Measurements from ENCODE around the gene DNASE1L1. TPM values are rescaled to one million over a fixed set of nuclear protein-coding genes. Genes with fewer than 3 reads are reported as not detected.
A peak's percentile ranks its signal among the peaks of the same experiment; 100 is the strongest.

The DNASE1L1 gene, protein sequence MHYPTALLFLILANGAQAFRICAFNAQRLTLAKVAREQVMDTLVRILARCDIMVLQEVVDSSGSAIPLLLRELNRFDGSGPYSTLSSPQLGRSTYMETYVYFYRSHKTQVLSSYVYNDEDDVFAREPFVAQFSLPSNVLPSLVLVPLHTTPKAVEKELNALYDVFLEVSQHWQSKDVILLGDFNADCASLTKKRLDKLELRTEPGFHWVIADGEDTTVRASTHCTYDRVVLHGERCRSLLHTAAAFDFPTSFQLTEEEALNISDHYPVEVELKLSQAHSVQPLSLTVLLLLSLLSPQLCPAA
- 10 to 100 TPM in 2 of 3 donors, 1 to 10 TPM in 1; 7.5 to 26.6 (median 18.6) TPM for polyA plus RNA-seq

GRCh38 chrX:154409222-154409871 is at the start of gene DNASE1L1:
TSS of gene DNASE1L1 (minus strand) at chrX:154409254. CDS start at chrX:154405568, 3,686 bp downstream.
- H3K27ac ChIP-seq (ENCODE audit: low read depth, low read length), result no peak within 1 kb of the TSS
- 27 to 54% (median 49%) methylated on average over 24 to 26 of the region's 26 CpGs for WGBS, 3 donors

- H3K27ac ChIP-seq (ENCODE audit: low read depth, low read length), result no peak within 1 kb of the TSS
- WGBS, 3 donors, result 0 to 30% (median 1%) methylated on average over 32 to 65 of the region's 88 CpGs
Measured at GRCh38 chrX:154458116-154458953, 49.3 kb upstream of the DNASE1L1 start, which contains the start of gene PLXNA3. TSS of gene PLXNA3 (plus strand) at chrX:154458281. CDS start at chrX:154460184, 1,903 bp downstream.

DNA sequence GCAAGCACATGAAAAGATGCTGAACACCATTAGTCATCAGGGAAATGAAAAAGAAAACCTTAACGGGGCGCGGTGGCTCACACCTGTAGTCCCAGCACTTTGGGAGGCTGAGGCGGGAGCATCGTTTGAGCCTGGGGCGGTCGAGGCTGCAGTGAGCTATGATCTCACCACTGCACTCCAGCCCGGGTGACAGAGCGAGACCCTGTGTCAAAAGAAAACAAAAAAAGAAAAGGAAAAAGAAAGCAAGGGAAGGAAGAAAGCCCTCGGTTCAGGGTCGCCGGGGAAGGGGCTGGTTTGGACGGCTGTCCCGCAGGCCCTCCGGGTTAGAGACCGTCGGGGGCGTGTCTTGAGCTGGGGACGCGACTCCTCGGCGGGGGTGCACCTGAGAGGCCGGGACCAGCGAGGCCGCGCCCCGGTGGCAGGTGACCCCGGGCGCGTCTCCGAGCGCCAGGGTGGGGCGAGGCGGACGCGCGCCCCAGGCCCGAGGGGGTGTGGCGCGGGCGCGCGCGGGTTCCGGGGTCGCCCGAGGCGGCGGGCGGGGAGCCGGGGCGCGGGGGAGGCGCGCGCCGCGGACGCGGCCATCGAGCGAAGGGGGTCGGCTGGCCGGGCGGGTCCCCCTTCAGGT is 48.5 kb upstream of the DNASE1L1 start:
- no peak overlapping the region for H3K27ac ChIP-seq (ENCODE audit: low read depth, low read length)
- 4 to 30% (median 5%) methylated on average over 22 to 60 of the region's 65 CpGs for WGBS, 3 donors

GRCh38 chrX:154452823-154453222 is 43.8 kb upstream of the DNASE1L1 start:
- no peak overlapping the region for H3K27ac ChIP-seq (ENCODE audit: low read depth, low read length)
- WGBS, 3 donors, result 89 to 90% (median 89%) methylated on average over 9 of the region's 9 CpGs

- 89 to 98% (median 94%) methylated on average over 15 to 17 of the region's 17 CpGs for WGBS, 3 donors
- H3K27ac ChIP-seq (ENCODE audit: low read depth, low read length), result no peak overlapping the region
Measured at GRCh38 chrX:154450312-154450711, 41.3 kb upstream of the DNASE1L1 start.

DNA sequence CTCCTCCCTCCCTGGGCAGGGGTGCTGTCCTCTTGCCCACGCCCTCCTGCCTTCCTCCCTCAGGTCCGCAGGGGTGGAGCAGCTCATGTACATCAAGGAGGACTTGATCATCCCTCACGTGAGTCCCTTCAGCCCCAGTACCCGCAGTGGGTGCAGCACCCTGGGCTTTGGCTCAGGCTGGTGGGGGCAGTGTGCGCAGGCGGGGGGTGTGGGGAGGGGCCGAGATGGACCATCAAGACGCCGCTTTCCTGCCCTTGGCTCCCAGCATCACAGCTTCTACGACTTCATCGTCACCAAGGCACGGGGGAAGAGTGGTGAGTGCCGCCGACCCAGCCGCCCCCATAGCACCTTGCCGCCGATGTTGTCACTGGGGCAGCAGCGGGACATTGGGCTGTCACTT is 40.6 kb upstream of the DNASE1L1 start:
- H3K27ac ChIP-seq (ENCODE audit: low read depth, low read length), result no peak overlapping the region
- 87 to 94% (median 89%) methylated on average over 12 to 18 of the region's 18 CpGs for WGBS, 3 donors

DNA sequence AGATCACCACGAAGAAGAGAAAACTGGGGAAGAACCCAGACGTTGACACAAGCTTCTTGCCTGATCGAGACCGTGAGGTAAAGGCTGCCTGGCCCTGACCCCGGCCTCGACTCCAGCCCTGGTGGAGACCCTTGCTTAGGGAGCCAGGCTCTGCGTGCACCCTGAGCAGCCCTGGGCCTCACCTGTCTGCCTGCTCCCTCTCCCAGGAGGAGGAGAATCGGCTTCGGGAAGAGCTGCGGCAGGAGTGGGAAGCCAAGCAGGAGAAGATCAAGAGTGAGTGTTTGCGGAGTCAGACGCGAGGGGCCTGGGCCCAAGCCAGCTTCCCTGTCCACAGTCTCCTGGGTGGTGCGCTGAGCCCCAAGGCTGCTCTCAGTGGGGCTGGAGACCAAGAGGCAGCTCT is 39.4 kb upstream of the DNASE1L1 start:
- 87 to 95% (median 90%) methylated on average over 10 to 14 of the region's 14 CpGs for WGBS, 3 donors
- no peak overlapping the region for H3K27ac ChIP-seq (ENCODE audit: low read depth, low read length)

DNA sequence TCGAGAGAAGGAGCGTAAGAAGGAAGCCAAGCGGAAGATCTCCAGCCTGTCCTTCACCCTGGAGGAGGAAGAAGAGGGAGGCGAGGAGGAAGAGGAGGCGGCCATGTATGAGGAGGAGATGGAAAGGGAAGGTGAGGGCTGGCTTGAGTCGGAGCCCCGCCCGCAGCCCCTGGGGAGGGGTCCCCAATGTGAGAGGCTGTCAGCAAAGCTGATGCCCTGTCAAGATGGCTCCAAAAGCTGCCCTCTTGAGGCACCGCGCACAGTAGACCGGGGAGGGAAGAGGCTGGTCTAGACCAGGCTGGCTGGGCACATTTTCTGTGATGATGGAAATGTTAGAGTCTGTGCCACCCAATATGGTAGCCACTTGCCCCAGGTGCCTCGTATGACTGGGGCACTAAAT is 37.4 kb upstream of the DNASE1L1 start:
- 93 to 98% (median 93%) methylated on average over 8 to 12 of the region's 12 CpGs for WGBS, 3 donors
- no peak overlapping the region for H3K27ac ChIP-seq (ENCODE audit: low read depth, low read length)

GRCh38 chrX:154445776-154446175 is 36.7 kb upstream of the DNASE1L1 start:
- H3K27ac ChIP-seq (ENCODE audit: low read depth, low read length), result no peak overlapping the region
- 94 to 95% (median 95%) methylated on average over 11 to 16 of the region's 16 CpGs for WGBS, 3 donors

DNA sequence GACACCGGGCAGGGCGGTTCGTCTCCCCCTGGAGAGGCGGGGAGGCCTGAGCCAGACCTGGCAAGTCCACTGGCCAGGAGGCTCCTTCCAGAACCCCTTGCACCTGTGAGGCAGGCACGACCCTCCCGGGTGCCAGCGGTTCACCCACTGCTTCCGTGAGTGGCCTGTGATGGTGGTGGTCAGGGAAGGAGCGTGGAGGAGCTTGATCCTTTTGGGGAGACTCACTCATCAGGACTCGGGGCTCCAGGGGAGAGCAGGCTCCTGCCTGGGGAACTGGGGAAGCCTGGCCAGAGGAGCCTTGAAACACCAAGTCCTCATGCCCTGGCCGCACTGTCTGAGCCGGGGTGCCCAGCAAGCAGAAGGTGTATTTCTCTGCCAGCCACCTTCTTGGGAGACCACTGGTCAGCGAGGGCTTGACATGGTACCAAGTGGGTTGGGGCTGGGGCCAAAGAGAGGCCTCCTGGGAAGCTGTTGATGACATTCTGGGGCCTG is 35.7 kb upstream of the DNASE1L1 start:
- H3K27ac ChIP-seq (ENCODE audit: low read depth, low read length), result peak overlapping the region; percentile 38
- 66 to 74% (median 69%) methylated on average over 5 to 12 of the region's 13 CpGs for WGBS, 3 donors

DNA sequence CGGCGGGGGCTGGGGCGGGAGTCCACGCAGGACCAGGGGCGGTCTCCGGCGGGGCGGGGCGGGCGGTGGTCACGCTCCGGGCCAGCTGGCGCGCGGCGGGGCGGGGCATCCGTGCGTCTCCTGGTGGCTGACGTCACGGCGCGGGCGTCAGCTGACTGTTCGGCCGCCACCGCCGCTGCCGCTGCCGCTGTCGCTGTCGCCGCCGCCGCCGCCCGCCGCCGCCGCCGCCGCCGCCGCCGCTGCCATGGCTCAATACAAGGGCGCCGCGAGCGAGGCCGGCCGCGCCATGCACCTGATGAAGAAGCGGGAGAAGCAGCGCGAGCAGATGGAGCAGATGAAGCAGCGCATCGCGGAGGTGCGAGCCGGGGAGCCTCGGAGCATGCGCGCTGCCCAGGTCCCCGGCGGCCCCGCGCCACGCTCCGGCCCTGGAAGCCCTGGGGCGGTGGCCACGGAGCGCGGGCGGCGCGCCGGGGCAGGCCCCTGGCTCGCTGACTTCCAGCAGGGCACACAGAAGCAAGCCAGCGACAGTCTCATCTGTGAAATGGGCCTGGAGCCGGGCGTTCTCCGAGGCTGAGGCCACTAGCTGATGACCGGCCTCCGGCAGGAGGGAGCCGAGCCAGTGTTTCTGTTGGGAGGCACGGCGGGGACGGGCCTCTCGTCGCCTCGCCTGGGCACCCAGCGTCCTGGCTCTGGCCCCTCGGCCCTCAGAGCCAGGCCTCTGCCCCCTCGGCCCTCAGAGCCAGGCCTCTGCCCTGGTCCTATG is 35.1 kb upstream of the DNASE1L1 start, which contains the start of gene FAM50A:
Gene FAM50A (plus strand): TSS at position 150 of the 763 bp plus-strand sequence. CDS start 95 bp downstream, at position 245.
- peak within 1 kb of the TSS; percentile 38 for H3K27ac ChIP-seq (ENCODE audit: low read depth, low read length)
- WGBS, 3 donors, result 2 to 28% (median 8%) methylated on average over 12 to 80 of the region's 94 CpGs

- no peak overlapping the region for H3K27ac ChIP-seq (ENCODE audit: low read depth, low read length)
- WGBS, 3 donors, result 8 to 38% (median 11%) methylated on average over 9 to 10 of the region's 10 CpGs
Measured at GRCh38 chrX:154443479-154443910, 34.4 kb upstream of the DNASE1L1 start.

DNA sequence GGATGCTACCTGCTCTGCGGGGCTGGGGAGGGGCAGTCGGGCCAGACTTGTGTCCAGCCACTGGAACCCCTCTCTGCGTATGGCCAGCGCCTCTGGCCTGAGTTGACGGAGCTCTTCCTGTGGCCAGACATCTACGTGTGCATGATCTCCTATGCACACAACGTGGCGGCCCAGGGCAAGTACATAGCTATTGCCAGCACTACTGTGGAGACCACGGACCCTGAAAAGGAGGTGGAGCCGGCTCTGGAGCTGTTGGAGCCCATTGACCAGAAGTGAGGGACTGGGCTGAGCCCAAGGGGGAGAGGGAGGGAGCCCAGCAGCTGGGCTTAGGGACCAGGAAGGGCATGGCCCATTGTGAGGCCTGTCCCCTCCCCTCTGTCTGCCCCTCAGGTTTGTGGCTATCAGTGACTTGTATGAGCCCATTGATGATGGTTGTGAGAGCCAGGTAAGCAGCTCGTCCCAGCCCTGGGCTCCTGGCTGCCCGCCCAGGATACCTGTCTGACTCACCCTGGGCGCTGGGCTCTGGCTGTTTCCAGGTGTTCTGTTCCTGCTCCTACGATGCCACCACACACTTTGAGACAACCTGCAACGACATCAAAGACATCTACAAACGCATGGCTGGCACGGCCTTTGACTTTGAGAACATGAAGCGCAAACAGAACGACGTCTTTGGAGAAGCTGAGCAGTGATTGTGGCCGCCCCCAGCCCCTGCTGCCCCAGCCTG is 33.1 kb upstream of the DNASE1L1 start:
- H3K27ac ChIP-seq (ENCODE audit: low read depth, low read length), result no peak overlapping the region
- 86 to 92% (median 88%) methylated on average over 18 to 21 of the region's 21 CpGs for WGBS, 3 donors

DNA sequence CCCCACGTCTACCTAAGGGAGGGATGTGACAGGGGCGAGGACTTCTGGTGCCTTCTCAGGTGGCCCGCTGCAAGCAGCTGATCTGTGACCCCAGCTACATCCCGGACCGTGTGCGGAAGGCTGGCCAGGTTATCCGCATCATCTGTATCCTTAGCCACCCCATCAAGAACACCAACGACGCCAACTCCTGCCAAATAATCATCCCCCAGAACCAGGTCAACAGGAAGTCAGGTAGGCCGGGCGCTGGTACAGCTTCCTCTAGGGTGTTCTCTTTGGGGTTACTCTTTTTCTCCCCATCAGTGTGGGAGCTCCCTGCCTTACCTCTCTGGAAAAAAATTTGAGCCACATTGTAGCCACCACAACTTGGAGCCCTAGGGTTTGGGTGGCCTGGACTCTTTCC is 32.5 kb upstream of the DNASE1L1 start:
- no peak overlapping the region for H3K27ac ChIP-seq (ENCODE audit: low read depth, low read length)
- WGBS, 3 donors, result 85 to 94% (median 90%) methylated on average over 10 to 11 of the region's 11 CpGs

GRCh38 chrX:154440623-154441357 is 31.7 kb upstream of the DNASE1L1 start:
- WGBS, 3 donors, result 84 to 87% (median 87%) methylated on average over 14 to 17 of the region's 17 CpGs
- no peak overlapping the region for H3K27ac ChIP-seq (ENCODE audit: low read depth, low read length)

GRCh38 chrX:154439841-154440240 is 30.8 kb upstream of the DNASE1L1 start:
- 89 to 98% (median 89%) methylated on average over 13 to 18 of the region's 18 CpGs for WGBS, 3 donors

More at GRCh38 chrX:154439841-154440240, 30.8 kb upstream of the DNASE1L1 start:
- no peak overlapping the region for H3K27ac ChIP-seq (ENCODE audit: low read depth, low read length)

All from adipose tissue (tissue), 3 donors.